Measurements from ENCODE around the gene PYHIN1.

The PYHIN1 gene

GRCh38 chr1:158931055-158931737 is at the start of gene PYHIN1:
Gene PYHIN1, plus strand, starts transcription at chr1:158931552. Its CDS starts 5,359 bp downstream, at chr1:158936911.
- no peak for DNase-seq

GRCh38 chr1:158893654-158894053 is 37.7 kb upstream of the PYHIN1 start:
- no peak for DNase-seq

- no peak for DNase-seq
These were observed 32.6 kb upstream of the PYHIN1 start for GRCh38 chr1:158898722-158899121.

DNA sequence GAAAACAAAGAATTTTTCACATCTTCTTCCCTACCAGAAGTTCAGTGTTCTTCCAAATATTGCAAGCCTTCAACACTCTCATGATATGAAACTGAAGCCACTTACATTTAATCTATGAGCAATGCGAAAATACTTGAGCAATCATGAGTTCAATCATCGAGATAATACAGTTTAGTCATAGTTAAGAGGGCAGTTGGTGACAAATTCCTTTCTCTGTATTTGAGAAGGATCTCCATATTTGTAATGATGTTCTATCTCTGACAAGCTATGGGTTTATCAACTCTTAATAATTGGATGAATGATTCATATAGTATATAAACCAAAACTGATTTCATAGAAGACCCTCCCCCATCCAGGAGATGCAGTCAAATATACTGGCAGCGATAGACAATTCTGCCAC is 29.7 kb upstream of the PYHIN1 start:
- DNase-seq: no peak

GRCh38 chr1:158916085-158916484 is 15.3 kb upstream of the PYHIN1 start:
- DNase-seq: no peak

DNA sequence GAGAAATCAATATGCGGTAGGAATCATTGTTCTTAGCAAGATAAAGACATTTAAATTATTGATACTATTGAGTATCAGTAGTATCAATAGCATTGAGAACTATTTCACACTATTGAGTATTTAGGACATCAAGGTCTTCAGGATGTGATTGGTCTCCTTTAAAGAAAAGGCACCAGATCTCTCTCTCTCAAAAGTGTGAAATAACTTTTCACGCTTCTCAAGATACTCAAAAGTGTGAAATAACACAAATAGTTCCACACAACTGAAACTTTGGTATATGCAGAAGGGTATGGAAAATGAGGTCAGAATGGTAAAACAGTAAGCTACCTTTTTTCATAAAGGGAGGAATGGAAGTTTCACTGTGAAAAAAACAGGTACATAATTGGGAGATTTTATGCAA is 6.7 kb upstream of the PYHIN1 start:
- DNase-seq: no peak

GRCh38 chr1:158930504-158930903 is 848 bp upstream of the PYHIN1 start:
- DNase-seq: no peak

DNA sequence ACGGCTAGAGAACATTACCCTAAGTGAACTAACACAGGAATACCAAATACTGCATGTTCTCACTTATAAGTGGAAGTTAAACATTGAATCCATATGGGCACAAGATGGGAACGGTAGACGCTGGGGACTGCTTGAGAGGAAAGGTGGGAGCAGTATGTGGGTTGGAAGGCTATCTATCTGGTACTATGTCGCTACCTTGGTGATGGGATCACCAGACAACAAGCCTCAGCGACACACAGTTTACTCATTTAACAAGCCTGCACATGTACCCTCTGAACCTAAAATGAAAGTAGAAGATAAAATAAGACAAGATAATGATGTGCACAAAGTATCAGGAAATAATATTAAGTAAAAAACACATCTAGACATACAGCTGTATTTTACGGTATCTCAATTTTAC is 819 bp downstream of the PYHIN1 start:
- no peak for DNase-seq

DNA sequence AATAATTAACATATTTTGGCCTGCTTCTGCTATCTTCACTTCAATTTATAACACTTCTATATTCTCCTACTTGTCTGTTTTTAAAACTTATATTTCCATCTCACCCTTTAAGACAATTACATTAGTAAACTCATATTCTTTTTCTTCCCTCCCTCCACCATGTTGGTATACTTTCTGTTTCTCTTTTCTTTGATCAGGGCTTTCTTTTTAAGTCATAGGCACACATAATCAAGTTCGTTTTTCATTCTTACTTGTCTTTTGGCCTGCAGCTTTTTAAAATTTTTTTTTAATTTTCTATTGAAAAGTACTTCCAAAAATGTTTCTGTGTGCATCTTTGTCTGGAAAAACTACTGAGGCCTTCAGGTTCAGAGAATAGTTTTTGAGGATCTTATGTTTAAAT is 2.3 kb downstream of the PYHIN1 start:
- DNase-seq: no peak

GRCh38 chr1:158939180-158939579 is 7.8 kb downstream of the PYHIN1 start:
- no peak for DNase-seq

GRCh38 chr1:158941317-158941716 is 10.0 kb downstream of the PYHIN1 start:
- DNase-seq: no peak

- DNase-seq: no peak
These were observed 11.1 kb downstream of the PYHIN1 start for GRCh38 chr1:158942490-158942889.

DNA sequence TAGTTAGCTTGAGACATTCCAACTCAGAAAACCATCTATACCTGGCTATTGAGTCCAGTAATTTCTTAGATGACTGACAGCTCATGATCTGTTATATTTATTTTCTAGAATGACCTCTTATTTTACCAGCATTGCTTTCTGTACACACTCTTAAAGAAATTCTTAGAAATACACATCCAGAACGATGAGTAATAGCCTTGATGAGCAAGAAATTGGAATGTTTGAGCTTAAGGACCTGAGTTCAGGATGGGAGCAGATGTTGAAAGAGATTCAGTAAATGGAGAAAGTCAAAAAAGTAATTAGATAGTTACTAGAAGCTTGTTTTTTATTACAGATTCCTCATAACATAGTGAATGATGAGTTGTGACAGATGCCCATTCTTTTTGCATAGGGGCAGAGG is 11.7 kb downstream of the PYHIN1 start:
- no peak for DNase-seq

- no peak for DNase-seq
These were observed 13.7 kb downstream of the PYHIN1 start for GRCh38 chr1:158945061-158945460.

- no peak for DNase-seq
These were observed 15.4 kb downstream of the PYHIN1 start for GRCh38 chr1:158946785-158947184.

GRCh38 chr1:158951956-158952355 is 20.6 kb downstream of the PYHIN1 start:
- peak; percentile 91 to 93 for DNase-seq

GRCh38 chr1:158952416-158952815 is 21.1 kb downstream of the PYHIN1 start:
- DNase-seq: no peak

GRCh38 chr1:158961178-158961577 is 29.8 kb downstream of the PYHIN1 start:
- DNase-seq: no peak

DNA sequence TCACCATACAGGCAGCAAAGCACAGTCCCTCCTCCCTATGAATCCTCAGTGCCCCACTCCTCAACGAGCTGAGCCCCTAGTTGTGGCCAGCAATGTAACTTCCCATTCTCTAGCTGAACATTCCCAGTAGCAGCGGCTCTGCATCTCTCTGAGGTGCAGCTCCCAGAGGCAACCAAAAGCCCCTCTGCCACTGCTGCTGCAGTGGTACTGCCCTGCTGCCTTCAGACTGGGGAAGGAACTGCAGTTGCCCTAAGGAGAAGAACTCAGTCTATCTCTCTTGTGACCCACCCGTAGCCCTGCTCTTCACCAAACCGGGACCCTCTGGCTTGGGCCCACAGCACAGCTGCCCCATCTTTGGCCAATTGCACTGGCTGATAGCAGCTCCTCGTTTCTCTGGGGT is 31.6 kb downstream of the PYHIN1 start:
- no peak for DNase-seq

DNA sequence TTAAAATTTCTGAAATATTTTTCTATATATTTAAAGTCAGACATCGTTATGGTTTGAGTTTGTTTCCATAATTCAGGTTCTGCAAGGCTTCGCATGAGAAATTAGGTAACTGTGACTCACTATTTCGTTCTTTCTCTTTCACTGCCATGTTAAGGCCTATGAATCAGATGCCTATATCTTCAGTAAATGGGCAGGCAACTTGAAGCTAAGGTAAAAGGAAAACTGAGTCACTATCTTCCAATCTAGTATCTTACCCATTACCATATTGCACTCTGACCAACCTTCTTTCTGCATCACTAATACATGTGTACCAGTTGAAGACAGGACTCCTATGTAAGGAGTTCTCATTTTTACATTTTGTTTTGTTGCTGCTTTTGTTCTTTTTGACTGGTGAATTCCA is 37.8 kb downstream of the PYHIN1 start:
- DNase-seq: no peak

DNA sequence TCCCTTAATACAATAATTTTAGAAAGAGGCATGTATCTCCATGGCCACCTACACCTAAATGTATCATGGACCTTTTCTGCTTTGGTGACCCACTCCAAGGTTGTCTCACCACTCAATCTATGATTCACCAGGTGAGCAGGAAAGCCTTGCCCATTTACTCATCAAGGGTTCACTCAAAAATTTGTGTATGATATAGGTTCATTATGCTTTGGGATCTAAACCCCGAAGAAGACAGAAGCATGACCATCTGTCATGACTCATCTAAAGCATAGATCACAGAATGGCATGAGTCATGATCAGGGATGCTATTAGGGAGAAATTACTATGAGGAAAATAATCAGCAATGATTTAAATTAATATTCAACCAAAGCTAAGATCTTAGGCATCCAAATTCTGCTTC is 38.5 kb downstream of the PYHIN1 start:
- DNase-seq: no peak

GRCh38 chr1:158972841-158973240 is 41.5 kb downstream of the PYHIN1 start:
- DNase-seq: peak; percentile 5 to 10

- no peak for DNase-seq
These were observed 44.9 kb downstream of the PYHIN1 start for GRCh38 chr1:158976219-158976618.

DNA sequence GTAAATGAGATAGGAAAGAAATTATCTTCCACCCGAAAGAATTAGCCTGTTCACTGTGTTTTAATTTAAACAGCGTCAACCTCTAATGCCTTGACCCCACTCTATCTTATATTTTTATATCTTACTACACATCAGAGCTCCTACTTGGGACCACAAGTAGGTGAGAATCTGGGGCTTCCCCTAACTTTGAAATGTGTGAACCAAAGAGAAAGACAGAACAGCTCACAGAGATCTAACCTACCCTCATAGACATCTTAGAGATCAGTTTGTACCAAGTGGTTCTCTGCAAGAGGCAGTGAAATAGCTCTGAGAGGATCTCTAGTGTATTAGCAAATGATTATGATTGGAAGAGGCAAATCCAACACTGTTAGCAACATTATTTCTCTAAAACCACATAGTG is 47.4 kb downstream of the PYHIN1 start:
- no peak for DNase-seq

GRCh38 chr1:158979229-158979628 is 47.9 kb downstream of the PYHIN1 start:
- DNase-seq: no peak

Data from SHP77 (cell line).